Measurements from ENCODE around the gene VPS52. TPM values are rescaled to one million over a fixed set of nuclear protein-coding genes. Genes with fewer than 3 reads are reported as not detected.

VPS52 gene
- total RNA-seq (2021; ENCODE audit: unreplicated experiment): 58.2 TPM
- polyA plus RNA-seq (2012): 46.5 and 55.7 TPM in 2 replicates
- percentile 73 among the genes with signal in this experiment for Bru-seq, nascent RNA
- BruChase-seq, experiment 1, labeled RNA remaining after a 6-hour chase: percentile 85 among the genes with signal in this experiment
- BruChase-seq, experiment 2, labeled RNA remaining after a 2-hour chase: percentile 80 among the genes with signal in this experiment
- long read RNA-seq, transcript VPS52-212 (20 exons, 2,960 nt): major isoform, 40 of 72 reads
- long read RNA-seq, partial matches to known transcripts: 11 of 72 reads
- long read RNA-seq, other reads (novel, unspliced or antisense): 19 of 72 reads

GRCh38 chr6:33271468-33272274 is at the start of gene VPS52, which contains the start of gene RPS18:
Gene VPS52, minus strand, starts transcription at chr6:33271876. Its CDS starts 201 bp downstream, at chr6:33271675.
Gene RPS18, plus strand, starts transcription at chr6:33272075. Its CDS starts 45 bp downstream, at chr6:33272120.
- Histone ChIP-seq H4K20me1 (ENCODE audit: insufficient read depth) (peaks cover 22% of the 10 kb centered on the region), H3K27ac (ENCODE audit: low read depth, low read length) (peak within 1 kb of the TSS; percentile 82), H3K9ac (ENCODE audit: low read length) (peak within 1 kb of the TSS; percentile 98), H3K9me3 (ENCODE audit: control insufficient read depth in 1 of 2, insufficient read depth in 1 of 2, low read depth in 1 of 2, low read length in 2 of 2) (no peaks in the 10 kb centered on the region), H3K4me1 (ENCODE audit: control insufficient read depth in 1 of 2, insufficient read depth in 2 of 2, low read length in 2 of 2) (peaks cover 32 to 47% of the 10 kb centered on the region in 2 experiments), H3K9me2 (ENCODE audit: insufficient read depth) (no peaks in the 10 kb centered on the region), H3K4me2 (ENCODE audit: low read length) (peak within 1 kb of the TSS; percentile 86), H3K79me2 (ENCODE audit: insufficient read depth, low read length) (peaks cover 63% of the 10 kb centered on the region), H3K4me3 (replicated peaks in 1 of 2; ENCODE audit: low read depth in 1 of 2, low read length in 2 of 2) (peak within 1 kb of the TSS; percentile 75 to 99), H3K27me3 (ENCODE audit: insufficient read depth, low read length) (no peaks in the 10 kb centered on the region), H3K36me3 (ENCODE audit: control insufficient read depth in 1 of 2, insufficient read depth in 2 of 2, low read length in 2 of 2) (peaks cover 32 to 61% of the 10 kb centered on the region in 2 experiments), H2AFZ (ENCODE audit: low read depth, low read length, poor library complexity, severe bottlenecking) (peak within 1 kb of the TSS; percentile 85)
- DNase-seq (ENCODE audit: low read depth, low spot score) (peak; percentile 99), ATAC-seq (peak; percentile 76)
- intact Hi-C loops (cut with micrococcal nuclease): no loop called here
- CTCF ChIA-PET: interaction anchor here (0.8 to 1.3 kb wide), 4 partner anchors 11 to 24 kb away, joined by 3 to 5 read pairs (median 4); no protein-coding TSS in a partner anchor
- BruUV-seq (replicated peaks): TSS peak; percentile 85
- POLR2A ChIA-PET: interaction anchor here (0.6 to 2.2 kb wide), 15 partner anchors 11 to 302 kb away, joined by 3 to 24 read pairs (median 4); partner anchors contain the start of genes PFDN6, RGL2, RXRB and SLC39A7
- RAD21 ChIA-PET (ENCODE audit: low non-redundant PET in 1 of 2, low total read pairs in 2 of 2, uncharacterized antibody in 2 of 2, unreplicated experiment in 2 of 2): no interaction called here
- TF ChIP-seq YY1 (IDR thresholded peaks at IDR 0.05; ENCODE audit: extremely low read depth, insufficient replicate concordance, low read depth, low read length) (peak; percentile 91), ATF3 (IDR thresholded peaks at IDR 0.05) (no peak), ELF1 (IDR thresholded peaks at IDR 0.05; ENCODE audit: borderline replicate concordance, low read depth) (no peak), TCF7L2 (IDR thresholded peaks at IDR 0.05; ENCODE audit: borderline replicate concordance, extremely low read depth, insufficient read depth, insufficient read length) (no peak), REST (IDR thresholded peaks at IDR 0.05; ENCODE audit: low read depth) (no peak), POLR2AphosphoS5 (IDR thresholded peaks at IDR 0.05; ENCODE audit: low read depth, low read length) (peak; percentile 99), POLR2A (IDR thresholded peaks at IDR 0.05; ENCODE audit: borderline replicate concordance, extremely low read depth, insufficient read depth, insufficient read length) (peak; percentile 98), JUND (IDR thresholded peaks at IDR 0.05) (no peak), CBX3 (IDR thresholded peaks at IDR 0.05; ENCODE audit: low read depth) (no peak), RAD21 (IDR thresholded peaks at IDR 0.05; ENCODE audit: low read depth) (no peak), CEBPB (IDR thresholded peaks at IDR 0.05; ENCODE audit: low read depth) (no peak), ZBTB33 (IDR thresholded peaks at IDR 0.05; ENCODE audit: extremely low read depth, insufficient replicate concordance, low read length) (peak; percentile 60), SIN3A (IDR thresholded peaks at IDR 0.05; ENCODE audit: low read depth) (no peak), FOSL1 (IDR thresholded peaks at IDR 0.05; ENCODE audit: low read depth) (no peak), MAX (IDR thresholded peaks at IDR 0.05) (no peak), EZH2 (IDR thresholded peaks at IDR 0.05) (no peak), ZNF274 (IDR thresholded peaks at IDR 0.05; ENCODE audit: low read depth, low read length) (no peak), EGR1 (IDR thresholded peaks at IDR 0.05; ENCODE audit: low read depth) (no peak), EZH2phosphoT487 (IDR thresholded peaks at IDR 0.05; ENCODE audit: borderline replicate concordance) (no peak), SP1 (IDR thresholded peaks at IDR 0.05; ENCODE audit: low read depth) (no peak), SRF (IDR thresholded peaks at IDR 0.05; ENCODE audit: low read depth) (no peak)

All from HCT116 (cell line).